A673 (cell line): ENCODE measurements around the gene LPP.

Experiments
- CTCF ChIP-seq: fragments of 300-800, 200-600 bp; sonication (generic); conservative IDR thresholded peaks from 2 replicates; pipeline ENCODE4 v1.5.1; 2017; ENCODE audit warnings: low read depth, mild to moderate bottlenecking, antibody characterized with exemption, low read length, moderate library complexity, mixed read lengths
- EZH2 ChIP-seq: fragments of 200-600 bp; sonication (generic); IDR thresholded peaks from 2 replicates; pipeline ENCODE4 v1.6.1; 2017; ENCODE audit warnings: borderline replicate concordance, low read depth, mild to moderate bottlenecking, mixed read lengths, antibody characterized with exemption, low read length; ENCODE audit not compliant: poor library complexity, severe bottlenecking

- TF ChIP-seq CTCF = no peak
- no peak for TF ChIP-seq EZH2
Observed at GRCh38 chr3:188884299-188885043, 730.5 kb downstream of the LPP start.
